ENCODE results near the gene PODXL.

The PODXL gene

DNA sequence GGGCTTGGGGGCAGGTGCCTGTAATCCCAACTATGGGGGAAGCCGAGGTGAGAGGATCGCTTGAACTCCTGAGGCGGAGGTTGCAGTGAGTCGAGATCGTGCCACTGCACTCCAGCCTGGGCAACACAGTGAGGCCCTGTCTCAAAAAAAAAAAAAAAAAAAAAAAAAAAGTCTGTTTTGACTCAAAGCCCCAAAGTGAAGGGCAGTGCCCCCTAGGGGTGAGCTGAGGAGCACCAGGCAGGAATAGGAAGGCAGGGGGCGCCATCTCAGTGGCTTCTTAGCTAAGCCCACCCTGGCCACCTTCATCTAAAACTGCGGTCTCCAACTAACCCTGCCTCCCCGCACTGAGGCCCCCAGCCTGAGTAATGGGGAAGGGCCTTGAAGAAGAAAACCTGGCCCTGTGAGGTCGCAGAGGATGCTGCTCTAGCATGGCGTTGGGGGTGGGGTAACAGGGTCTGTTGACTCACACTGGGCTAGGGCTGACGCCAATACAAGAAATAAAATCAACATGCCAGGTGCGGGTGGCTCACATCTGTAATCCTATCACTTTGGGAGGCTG is 9.8 kb downstream of the PODXL start:
- DNase-seq (ENCODE audit: insufficient read length, low spot score) (no peak), FAIRE-seq (no peak)
- TF ChIP-seq, protein P1, sequence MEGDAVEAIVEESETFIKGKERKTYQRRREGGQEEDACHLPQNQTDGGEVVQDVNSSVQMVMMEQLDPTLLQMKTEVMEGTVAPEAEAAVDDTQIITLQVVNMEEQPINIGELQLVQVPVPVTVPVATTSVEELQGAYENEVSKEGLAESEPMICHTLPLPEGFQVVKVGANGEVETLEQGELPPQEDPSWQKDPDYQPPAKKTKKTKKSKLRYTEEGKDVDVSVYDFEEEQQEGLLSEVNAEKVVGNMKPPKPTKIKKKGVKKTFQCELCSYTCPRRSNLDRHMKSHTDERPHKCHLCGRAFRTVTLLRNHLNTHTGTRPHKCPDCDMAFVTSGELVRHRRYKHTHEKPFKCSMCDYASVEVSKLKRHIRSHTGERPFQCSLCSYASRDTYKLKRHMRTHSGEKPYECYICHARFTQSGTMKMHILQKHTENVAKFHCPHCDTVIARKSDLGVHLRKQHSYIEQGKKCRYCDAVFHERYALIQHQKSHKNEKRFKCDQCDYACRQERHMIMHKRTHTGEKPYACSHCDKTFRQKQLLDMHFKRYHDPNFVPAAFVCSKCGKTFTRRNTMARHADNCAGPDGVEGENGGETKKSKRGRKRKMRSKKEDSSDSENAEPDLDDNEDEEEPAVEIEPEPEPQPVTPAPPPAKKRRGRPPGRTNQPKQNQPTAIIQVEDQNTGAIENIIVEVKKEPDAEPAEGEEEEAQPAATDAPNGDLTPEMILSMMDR (IDR thresholded peaks at IDR 0.05; ENCODE audit: insufficient read depth, missing control alignments), result peak; percentile 80

DNA sequence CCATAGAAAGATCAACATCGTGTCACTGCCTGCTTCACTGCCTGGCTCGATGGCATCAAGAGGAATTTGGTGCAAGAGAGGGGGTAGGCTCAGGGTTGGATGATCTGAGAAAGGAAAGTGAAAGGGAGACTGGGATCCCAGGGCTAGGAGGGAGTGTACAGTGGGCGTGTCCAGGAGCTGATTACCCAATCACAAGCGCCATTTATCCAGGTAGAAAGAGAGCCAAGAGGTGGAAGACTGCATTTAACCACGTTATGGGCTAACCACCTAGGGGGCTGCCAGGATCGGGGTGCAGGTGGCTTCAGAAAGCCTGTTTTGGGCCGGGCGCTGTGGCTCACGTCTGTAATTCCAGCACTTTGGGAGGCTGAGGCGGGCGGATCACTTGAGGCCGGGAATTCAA is 10.3 kb downstream of the PODXL start:
- TF ChIP-seq, protein P1 (IDR thresholded peaks at IDR 0.05; ENCODE audit: insufficient read depth, missing control alignments), result no peak
- DNase-seq (ENCODE audit: insufficient read length, low spot score), result no peak
- no peak for FAIRE-seq

GRCh38 chr7:131544449-131545301 is 11.8 kb downstream of the PODXL start:
- FAIRE-seq (no peak), DNase-seq (ENCODE audit: insufficient read length, low spot score) (no peak)

DNA sequence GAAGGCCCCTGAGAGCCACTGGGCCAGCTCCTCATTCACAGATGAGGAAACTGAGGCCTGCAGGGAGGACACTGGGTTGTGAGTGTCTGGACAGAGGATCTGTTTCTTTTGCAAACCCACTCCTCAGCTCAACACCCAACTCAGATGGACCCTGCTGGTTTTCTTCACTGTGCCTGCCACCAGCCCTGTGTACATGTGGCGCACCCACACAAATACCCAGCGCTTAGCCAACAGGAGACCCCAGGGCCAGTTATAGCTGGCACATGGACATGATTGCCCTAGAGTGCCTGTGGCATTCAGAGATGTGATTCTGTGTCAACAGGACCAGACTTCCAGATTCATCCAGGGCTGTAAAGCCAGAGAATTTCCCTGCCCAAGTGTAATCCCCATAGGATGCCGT is 12.4 kb downstream of the PODXL start:
- FAIRE-seq (no peak), DNase-seq (ENCODE audit: insufficient read length, low spot score) (no peak)
- TF ChIP-seq, protein P1 (IDR thresholded peaks at IDR 0.05; ENCODE audit: insufficient read depth, missing control alignments), result no peak

More at GRCh38 chr7:131544449-131545301, 11.8 kb downstream of the PODXL start:
- TF ChIP-seq, protein P1 (IDR thresholded peaks at IDR 0.05; ENCODE audit: insufficient read depth, missing control alignments), result peak; percentile 25

DNA sequence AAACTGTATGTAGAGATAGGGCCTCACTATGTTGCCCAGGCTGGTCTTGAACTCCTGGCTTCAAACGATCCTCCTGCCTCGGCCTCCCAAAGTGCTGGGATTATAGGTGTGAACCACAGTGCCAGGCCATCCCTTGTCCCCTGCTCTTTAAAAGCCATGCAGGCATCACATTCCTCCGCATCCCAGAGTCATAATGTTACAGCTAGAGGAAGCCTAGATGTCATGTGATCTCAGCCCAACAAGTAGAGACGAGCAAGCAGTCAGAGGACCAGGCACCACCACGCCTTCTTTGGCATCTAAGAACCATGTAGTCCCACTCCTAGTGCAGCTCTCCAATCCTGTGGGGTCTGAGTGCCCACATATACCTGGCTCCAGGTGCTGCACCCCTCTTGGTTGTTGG is 13.1 kb downstream of the PODXL start:
- TF ChIP-seq, protein P1 (IDR thresholded peaks at IDR 0.05; ENCODE audit: insufficient read depth, missing control alignments), result no peak

GRCh38 chr7:131540491-131541162 is 15.8 kb downstream of the PODXL start:
- DNase-seq (ENCODE audit: insufficient read length, low spot score) (no peak), FAIRE-seq (no peak)
- TF ChIP-seq, protein P1 (IDR thresholded peaks at IDR 0.05; ENCODE audit: insufficient read depth, missing control alignments), result no peak

More for the DNA sequence above, 13.1 kb downstream of the PODXL start:
- DNase-seq (ENCODE audit: insufficient read length, low spot score) (no peak), FAIRE-seq (no peak)

Data from D721Med (cell line).